CD8-positive, alpha-beta memory T cell (primary cell): ENCODE results near the gene MAP1LC3B. TPM values are rescaled to one million over a fixed set of nuclear protein-coding genes. Genes with fewer than 3 reads are reported as not detected.

Experiments
- CTCF ChIA-PET: fragments of 350-600 bp; sonication (Branson Sonifier 250); formaldehyde crosslinking; loops from one replicate; lab custom pipeline; 2021; ENCODE audit warnings: antibody characterized with exemption; lab: Charles Lee
- POLR2A ChIA-PET: fragments of 350-600 bp; sonication (Branson Sonifier 250); formaldehyde crosslinking; loops from one replicate; lab custom pipeline; 2021; ENCODE audit warnings: antibody characterized with exemption; lab: Charles Lee
- DNase-seq, 5 donors: peaks; one replicate each; pipeline versions ENCODE4 v3.0.0 to v3.0.0-alpha.2; 2020 to 2022; ENCODE audit warnings: mixed read lengths in 1 of 5
- H3K27ac ChIP-seq: one replicate; pipeline ENCODE4 v1.7.0; 2013; ENCODE audit warnings: low read depth, mild to moderate bottlenecking, low read length, moderate library complexity
- H3K27me3 ChIP-seq: 2 replicates; pipeline ENCODE4 v1.7.0; 2013; ENCODE audit warnings: low read length, mild to moderate bottlenecking; ENCODE audit not compliant: insufficient read depth, poor library complexity, severe bottlenecking
- H3K36me3 ChIP-seq: 2 replicates; pipeline ENCODE4 v1.7.0; 2013; ENCODE audit warnings: mild to moderate bottlenecking, low read length, moderate library complexity; ENCODE audit not compliant: insufficient read depth
- H3K4me1 ChIP-seq: 2 replicates; pipeline ENCODE4 v1.7.0; 2013; ENCODE audit warnings: mild to moderate bottlenecking, low read length, moderate library complexity; ENCODE audit not compliant: insufficient read depth
- H3K4me3 ChIP-seq: 2 replicates; pipeline ENCODE4 v1.7.0; 2013; ENCODE audit warnings: mild to moderate bottlenecking, low read length
- H3K9me3 ChIP-seq: 2 replicates; pipeline ENCODE4 v1.7.0; 2013; ENCODE audit warnings: mild to moderate bottlenecking, low read length
- H3K27ac Mint-ChIP-seq, 8 donors: one replicate each; pipeline ENCODE4 v1.8.0; 2020 to 2021; ENCODE audit warnings: mixed read lengths in 8 of 8, mild to moderate bottlenecking in 6 of 8, inconsistent platforms in 3 of 8, moderate library complexity in 3 of 8
- H3K27me3 Mint-ChIP-seq, 2 donors: one replicate each; pipeline ENCODE4 v1.8.0; 2020 to 2021; ENCODE audit warnings: mixed read lengths in 2 of 2, mild to moderate bottlenecking in 1 of 2, moderate library complexity in 1 of 2
- H3K36me3 Mint-ChIP-seq, 3 donors: one replicate each; pipeline ENCODE4 v1.8.0; 2020 to 2021; ENCODE audit warnings: mixed read lengths in 3 of 3, inconsistent platforms in 1 of 3, mild to moderate bottlenecking in 1 of 3
- H3K4me1 Mint-ChIP-seq, 3 donors: one replicate each; pipeline ENCODE4 v1.8.0; 2020 to 2021; ENCODE audit warnings: mixed read lengths in 3 of 3, inconsistent platforms in 1 of 3, mild to moderate bottlenecking in 1 of 3
- H3K4me3 Mint-ChIP-seq, 7 donors: one replicate each; pipeline ENCODE4 v1.8.0; 2020 to 2021; ENCODE audit warnings: mixed read lengths in 7 of 7, mild to moderate bottlenecking in 6 of 7, moderate library complexity in 4 of 7, inconsistent platforms in 2 of 7
- H3K9me3 Mint-ChIP-seq, 5 donors: one replicate each; pipeline ENCODE4 v1.8.0; 2020 to 2022; ENCODE audit warnings: mixed read lengths in 5 of 5, mild to moderate bottlenecking in 3 of 5, moderate library complexity in 2 of 5, inconsistent platforms in 1 of 5
- polyA plus RNA-seq: library from polyadenylated mRNA; unstranded; fragments of 300-500 nt; fragmentation: Illumina TruSeq; gene quantifications from one replicate; pipeline ENCODE4 v1.2.3, GENCODE V29; 2021
- total RNA-seq, 2 experiments: library from RNA; stranded (reverse); gene quantifications; one replicate each; pipeline ENCODE4 v1.2.3, GENCODE V29; 2021

MAP1LC3B gene
- total and polyA plus RNA-seq, 3 experiments from 2014 or later: 47.1 to 151 (median 51.5) TPM

- peak overlapping the region in 5 of 7 donors; percentile 35 to 84 (median 66) for H3K4me3 Mint-ChIP-seq
- Histone ChIP-seq H3K36me3 (peaks cover 17% of the 10 kb centered on the region), H3K27me3 (no peaks in the 10 kb centered on the region), H3K4me1 (peaks cover 12% of the 10 kb centered on the region), H3K27ac (no peak overlapping the region), H3K9me3 (no peaks in the 10 kb centered on the region), H3K4me3 (no peak overlapping the region)
- H3K27me3 Mint-ChIP-seq: no peaks in the 10 kb centered on the region
- H3K4me1 Mint-ChIP-seq: peaks cover 6 to 34% (median 17%) of the 10 kb centered on the region in 3 donors
- H3K36me3 Mint-ChIP-seq: peaks cover 0 to 83% (median 8%) of the 10 kb centered on the region in 3 donors
- no peak for DNase-seq
- POLR2A ChIA-PET: no interaction called here
- CTCF ChIA-PET: no interaction called here
- H3K9me3 Mint-ChIP-seq: no peaks in the 10 kb centered on the region
- peak overlapping the region; percentile 82 to 96 (median 92) for H3K27ac Mint-ChIP-seq
These were observed 46.3 kb upstream of the MAP1LC3B start for GRCh38 chr16:87345726-87346424.

DNA sequence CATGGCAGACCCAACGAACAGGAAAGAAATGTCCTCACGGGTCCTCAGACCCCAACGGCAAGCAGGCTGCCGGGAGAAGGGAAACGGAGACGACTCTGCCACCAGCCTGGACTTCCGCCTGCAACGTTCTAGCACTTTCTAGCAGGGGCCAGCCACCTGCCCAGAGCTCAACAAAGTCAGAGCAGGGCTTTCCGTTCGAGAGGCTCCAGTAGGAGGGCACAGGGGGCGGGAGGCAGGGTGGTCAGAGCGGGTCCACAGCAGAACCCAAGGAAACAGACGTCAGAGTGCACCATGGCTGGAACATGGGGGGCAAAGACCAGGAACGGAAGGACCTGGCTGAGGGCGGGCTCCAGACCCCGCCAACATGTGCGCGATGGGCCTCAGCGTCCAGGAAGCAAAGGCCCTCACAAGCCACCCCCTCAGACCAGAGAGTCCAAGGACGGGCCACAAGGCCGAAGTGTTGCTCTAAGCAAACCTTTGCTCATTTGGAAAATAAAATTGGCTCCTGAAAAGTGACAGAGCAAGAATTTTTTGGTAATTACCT lies 45.5 kb upstream of the MAP1LC3B start:
- peaks cover 17% of the 10 kb centered on the region for H3K36me3 ChIP-seq
- Mint-ChIP-seq H3K9me3 (no peaks in the 10 kb centered on the region), H3K36me3 (peaks cover 0 to 79% (median 8%) of the 10 kb centered on the region in 3 donors), H3K4me3 (no peak overlapping the region), H3K4me1 (peaks cover 6 to 32% (median 17%) of the 10 kb centered on the region in 3 donors), H3K27ac (peak overlapping the region in 4 of 8 donors; percentile 47 to 92 (median 60)), H3K27me3 (no peaks in the 10 kb centered on the region)
- no peak for DNase-seq
- no peaks in the 10 kb centered on the region for H3K9me3 ChIP-seq
- no peak overlapping the region for H3K4me3 ChIP-seq
- H3K27ac ChIP-seq: no peak overlapping the region
- ChIA-PET CTCF (no interaction called here), POLR2A (no interaction called here)
- H3K27me3 ChIP-seq: no peaks in the 10 kb centered on the region
- peaks cover 12% of the 10 kb centered on the region for H3K4me1 ChIP-seq

GRCh38 chr16:87347932-87348615 lies 44.1 kb upstream of the MAP1LC3B start:
- no peaks in the 10 kb centered on the region for H3K27me3 ChIP-seq
- H3K36me3 Mint-ChIP-seq: peaks cover 0 to 72% (median 6%) of the 10 kb centered on the region in 3 donors
- no peak overlapping the region for H3K27ac ChIP-seq
- no peak overlapping the region for H3K4me3 ChIP-seq
- ChIA-PET POLR2A (no interaction called here), CTCF (no interaction called here)
- H3K4me3 Mint-ChIP-seq: no peak overlapping the region
- no peaks in the 10 kb centered on the region for H3K9me3 Mint-ChIP-seq
- no peak for DNase-seq
- peaks cover 12% of the 10 kb centered on the region for H3K4me1 ChIP-seq
- H3K27me3 Mint-ChIP-seq: no peaks in the 10 kb centered on the region
- H3K9me3 ChIP-seq: no peaks in the 10 kb centered on the region
- H3K4me1 Mint-ChIP-seq: peaks cover 6 to 30% (median 17%) of the 10 kb centered on the region in 3 donors
- peaks cover 11% of the 10 kb centered on the region for H3K36me3 ChIP-seq
- peak overlapping the region in 2 of 8 donors; percentile 47 to 71 for H3K27ac Mint-ChIP-seq

- H3K9me3 ChIP-seq: no peaks in the 10 kb centered on the region
- peaks cover 5% of the 10 kb centered on the region for H3K36me3 ChIP-seq
- DNase-seq: no peak
- no peaks in the 10 kb centered on the region for H3K9me3 Mint-ChIP-seq
- ChIA-PET CTCF (interaction anchor here (0.8 to 1.0 kb wide), 2 partner anchors 9 to 25 kb away, joined by 3 read pairs; no protein-coding TSS in a partner anchor), POLR2A (no interaction called here)
- H3K4me3 ChIP-seq: no peak overlapping the region
- no peak overlapping the region for H3K4me3 Mint-ChIP-seq
- H3K36me3 Mint-ChIP-seq: peaks cover 0 to 66% (median 5%) of the 10 kb centered on the region in 3 donors
- peak overlapping the region in 5 of 8 donors; percentile 50 to 92 (median 63) for H3K27ac Mint-ChIP-seq
- H3K27me3 Mint-ChIP-seq: no peaks in the 10 kb centered on the region
- H3K4me1 ChIP-seq: peaks cover 12% of the 10 kb centered on the region
- peaks cover 6 to 27% (median 17%) of the 10 kb centered on the region in 3 donors for H3K4me1 Mint-ChIP-seq
- no peaks in the 10 kb centered on the region for H3K27me3 ChIP-seq
- H3K27ac ChIP-seq: no peak overlapping the region
These were observed 43.4 kb upstream of the MAP1LC3B start for GRCh38 chr16:87348616-87349157.

DNA sequence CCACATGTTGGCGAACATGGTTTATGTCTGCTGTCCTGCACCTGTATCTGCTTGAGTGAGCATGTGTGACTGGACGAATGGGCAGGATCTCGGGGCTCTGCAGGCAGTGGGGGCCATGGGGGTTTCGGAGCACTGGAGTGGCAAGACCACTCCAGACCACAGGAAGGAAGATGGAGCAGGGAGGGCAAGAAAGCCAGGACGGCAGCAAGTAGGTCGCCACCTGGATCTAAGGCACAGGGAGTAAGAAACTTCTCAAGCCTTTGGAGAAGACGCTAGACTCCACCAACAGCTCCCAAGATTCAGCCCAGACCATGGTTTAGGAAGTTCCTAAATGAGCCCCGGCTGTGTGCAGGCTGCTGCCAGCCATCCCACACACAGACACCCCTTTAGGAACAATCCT lies 42.1 kb upstream of the MAP1LC3B start:
- H3K4me1 Mint-ChIP-seq: peaks cover 6 to 18% (median 14%) of the 10 kb centered on the region in 3 donors
- H3K9me3 ChIP-seq: no peaks in the 10 kb centered on the region
- ChIA-PET CTCF (no interaction called here), POLR2A (no interaction called here)
- H3K36me3 ChIP-seq: peaks cover 5% of the 10 kb centered on the region
- H3K27me3 Mint-ChIP-seq: no peaks in the 10 kb centered on the region
- no peaks in the 10 kb centered on the region for H3K27me3 ChIP-seq
- peak overlapping the region in 1 of 8 donors; percentile 93 for H3K27ac Mint-ChIP-seq
- H3K4me3 ChIP-seq: no peak overlapping the region
- H3K4me1 ChIP-seq: peaks cover 12% of the 10 kb centered on the region
- no peaks in the 10 kb centered on the region for H3K9me3 Mint-ChIP-seq
- H3K36me3 Mint-ChIP-seq: peaks cover 0 to 60% (median 5%) of the 10 kb centered on the region in 3 donors
- no peak overlapping the region for H3K4me3 Mint-ChIP-seq
- H3K27ac ChIP-seq: no peak overlapping the region
- DNase-seq: no peak

GRCh38 chr16:87350681-87351319 lies 41.3 kb upstream of the MAP1LC3B start:
- peaks cover 0 to 61% (median under 1%) of the 10 kb centered on the region in 3 donors for H3K36me3 Mint-ChIP-seq
- Histone ChIP-seq H3K27ac (no peak overlapping the region), H3K27me3 (no peaks in the 10 kb centered on the region), H3K4me3 (no peak overlapping the region), H3K36me3 (peaks cover 5% of the 10 kb centered on the region), H3K4me1 (peaks cover 7% of the 10 kb centered on the region), H3K9me3 (no peaks in the 10 kb centered on the region)
- ChIA-PET POLR2A (no interaction called here), CTCF (no interaction called here)
- no peak overlapping the region for H3K4me3 Mint-ChIP-seq
- H3K27ac Mint-ChIP-seq: no peak overlapping the region
- H3K4me1 Mint-ChIP-seq: peaks cover under 1 to 10% (median 8%) of the 10 kb centered on the region in 3 donors
- no peak for DNase-seq
- H3K9me3 Mint-ChIP-seq: no peaks in the 10 kb centered on the region
- no peaks in the 10 kb centered on the region for H3K27me3 Mint-ChIP-seq

DNA sequence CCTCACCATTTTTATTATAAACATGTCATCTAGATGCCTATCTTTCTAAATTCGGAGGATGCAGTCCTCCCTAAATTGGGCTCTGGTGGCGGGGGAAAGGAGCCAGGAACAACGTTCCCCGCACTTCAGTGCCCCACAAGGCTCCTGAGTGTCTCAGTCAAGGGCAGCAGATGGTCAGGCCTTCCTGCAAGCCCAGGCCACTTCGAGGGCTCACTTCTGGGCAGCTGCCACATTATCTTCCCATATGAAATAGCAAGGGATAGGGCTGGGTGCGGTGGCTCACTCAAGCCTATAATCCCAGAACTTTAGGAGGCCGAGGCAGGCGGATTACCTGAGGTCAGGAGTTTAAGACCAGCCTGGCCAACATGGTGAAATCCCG lies 40.8 kb upstream of the MAP1LC3B start:
- Histone ChIP-seq H3K9me3 (no peaks in the 10 kb centered on the region), H3K4me1 (peaks cover 2% of the 10 kb centered on the region), H3K27me3 (no peaks in the 10 kb centered on the region), H3K4me3 (no peak overlapping the region), H3K27ac (no peak overlapping the region), H3K36me3 (peaks cover 5% of the 10 kb centered on the region)
- H3K4me1 Mint-ChIP-seq: peaks cover 0 to 8% (median 7%) of the 10 kb centered on the region in 3 donors
- ChIA-PET POLR2A (no interaction called here), CTCF (no interaction called here)
- peaks cover 0 to 59% (median 0%) of the 10 kb centered on the region in 3 donors for H3K36me3 Mint-ChIP-seq
- H3K4me3 Mint-ChIP-seq: no peak overlapping the region
- no peaks in the 10 kb centered on the region for H3K9me3 Mint-ChIP-seq
- no peaks in the 10 kb centered on the region for H3K27me3 Mint-ChIP-seq
- DNase-seq: no peak
- H3K27ac Mint-ChIP-seq: peak overlapping the region in 1 of 8 donors; percentile 15
